ENCODE data around the gene ANKK1. TPM values are rescaled to one million over a fixed set of nuclear protein-coding genes. Genes with fewer than 3 reads are reported as not detected.

ANKK1 gene
- total and polyA plus RNA-seq, 10 of the 15 experiments (the other 5 are each of a cell fraction or from before 2014, with no cell fraction given): not detected

- TF ChIP-seq BCLAF1 (IDR thresholded peaks at IDR 0.05) (no peak), SIN3A (IDR thresholded peaks at IDR 0.05; ENCODE audit: low read depth, low read length) (no peak), PRDM15 (CRISPR knock-in tag; IDR thresholded peaks at IDR 0.05) (no peak)
- Histone ChIP-seq H3K4me2 (ENCODE audit: control insufficient read depth, insufficient read depth) (no peak overlapping the region), H2AFZ (ENCODE audit: control insufficient read depth, low read depth, low read length) (no peak overlapping the region), H3K9me3 (replicated peaks; ENCODE audit: control insufficient read depth, insufficient read depth, low read length) (no peaks in the 10 kb centered on the region; the same call in 1 of the 3 replicates), H3K4me3 (no peak overlapping the region), H3K79me2 (ENCODE audit: control insufficient read depth, insufficient read depth, low read length) (no peaks in the 10 kb centered on the region), H3K27ac (ENCODE audit: control insufficient read depth, insufficient read depth) (no peak overlapping the region), H3K9ac (ENCODE audit: control insufficient read depth, insufficient read depth, low read length) (no peak overlapping the region), H4K20me1 (ENCODE audit: control insufficient read depth, insufficient read depth) (no peaks in the 10 kb centered on the region), H3K4me1 (ENCODE audit: control insufficient read depth, insufficient read depth, low read length) (no peaks in the 10 kb centered on the region), H3K36me3 (ENCODE audit: control insufficient read depth in 2 of 2, insufficient read depth in 2 of 2, low read length in 1 of 2) (no peaks in the 10 kb centered on the region), H3K27me3 (replicated peaks in 1 of 2; ENCODE audit: control insufficient read depth in 2 of 2, insufficient read depth in 2 of 2, low read length in 1 of 2) (no peaks in the 10 kb centered on the region)
- ATAC-seq (no peak), DNase-seq (ENCODE audit: low read depth, low spot score) (no peak), FAIRE-seq (no peak)
- POLR2A ChIA-PET: interaction anchor here (0.5 kb wide), 1 partner anchor 574 kb away, joined by 6 read pairs; no protein-coding TSS in a partner anchor
- SMC1A ChIA-PET (ENCODE audit: uncharacterized antibody, unreplicated experiment): interaction anchor here (1.3 kb wide), 1 partner anchor 16 kb away, joined by 3 read pairs; no protein-coding TSS in a partner anchor
- intact Hi-C loops (cut with micrococcal nuclease; ENCODE audit: unreplicated experiment): no loop called here
- CTCF ChIA-PET: interaction anchor here (1.4 kb wide), 1 partner anchor 180 kb away, joined by 3 read pairs; no protein-coding TSS in a partner anchor
- BruUV-seq (replicated peaks): no TSS peak
- in situ Hi-C loops (cut with MboI): no loop called here
- 49% methylated on average over 3 of the region's 3 CpGs for WGBS (ENCODE audit: insufficient coverage, insufficient replicate concordance, low lambda C conversion rate, missing lambda C conversion rate)
- RAD21 ChIA-PET (ENCODE audit: unreplicated experiment): no interaction called here
These were observed 36.5 kb upstream of the ANKK1 start for GRCh38 chr11:113351068-113351450.

Measured in GM12878 (cell line).